Keratinocyte (primary cell): ENCODE data around the gene TOP1.

Source experiments
- EZH2 ChIP-seq: IDR thresholded peaks from one replicate; pipeline ENCODE4 v1.6.1; 2012; ENCODE audit warnings: inconsistent platforms, mild to moderate bottlenecking, low read length, moderate library complexity
- TF ChIP-seq, protein P1 (sequence below), 3 experiments: IDR thresholded peaks in 1 of 3; conservative IDR thresholded peaks in 1 of 3; optimal IDR thresholded peaks in 1 of 3; 2 replicates in 2 of 3; 3 replicates in 1 of 3; pipeline versions ENCODE3 to v1.5.1; 2011; ENCODE audit warnings: low read length in 3 of 3, mild to moderate bottlenecking in 3 of 3, moderate library complexity in 2 of 3, control low read depth in 1 of 3, inconsistent platforms in 1 of 3; ENCODE audit not compliant: insufficient read depth in 2 of 3; ENCODE audit errors: extremely low read depth in 1 of 3

GRCh38 chr20:41121399-41121798 is 92.8 kb downstream of the TOP1 start:
- TF ChIP-seq, protein P1, sequence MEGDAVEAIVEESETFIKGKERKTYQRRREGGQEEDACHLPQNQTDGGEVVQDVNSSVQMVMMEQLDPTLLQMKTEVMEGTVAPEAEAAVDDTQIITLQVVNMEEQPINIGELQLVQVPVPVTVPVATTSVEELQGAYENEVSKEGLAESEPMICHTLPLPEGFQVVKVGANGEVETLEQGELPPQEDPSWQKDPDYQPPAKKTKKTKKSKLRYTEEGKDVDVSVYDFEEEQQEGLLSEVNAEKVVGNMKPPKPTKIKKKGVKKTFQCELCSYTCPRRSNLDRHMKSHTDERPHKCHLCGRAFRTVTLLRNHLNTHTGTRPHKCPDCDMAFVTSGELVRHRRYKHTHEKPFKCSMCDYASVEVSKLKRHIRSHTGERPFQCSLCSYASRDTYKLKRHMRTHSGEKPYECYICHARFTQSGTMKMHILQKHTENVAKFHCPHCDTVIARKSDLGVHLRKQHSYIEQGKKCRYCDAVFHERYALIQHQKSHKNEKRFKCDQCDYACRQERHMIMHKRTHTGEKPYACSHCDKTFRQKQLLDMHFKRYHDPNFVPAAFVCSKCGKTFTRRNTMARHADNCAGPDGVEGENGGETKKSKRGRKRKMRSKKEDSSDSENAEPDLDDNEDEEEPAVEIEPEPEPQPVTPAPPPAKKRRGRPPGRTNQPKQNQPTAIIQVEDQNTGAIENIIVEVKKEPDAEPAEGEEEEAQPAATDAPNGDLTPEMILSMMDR (optimal IDR thresholded peaks at IDR 0.05 in 1 of 3, IDR thresholded peaks at IDR 0.05 in 1 of 3, conservative IDR thresholded peaks at IDR 0.05 in 1 of 3; ENCODE audit: extremely low read depth in 1 of 3, insufficient read depth in 2 of 3, low read length in 3 of 3) = no peak
- TF ChIP-seq EZH2 = no peak
